22Rv1 (cell line): Measurements from ENCODE around the gene RACK1.

Source experiments
- H3K27ac ChIP-seq: fragments of 450-650 bp; 2 replicates; pipeline ENCODE4 v1.5.1; 2017
- ZFX ChIP-seq: fragments of 450-650 bp; IDR thresholded peaks from 2 replicates; pipeline ENCODE4 v1.6.1; 2017; ENCODE audit warnings: antibody characterized with exemption, borderline replicate concordance
- TF ChIP-seq, protein P1 (sequence below): fragments of 450-650 bp; IDR thresholded peaks from 2 replicates; pipeline ENCODE4 v1.5.1; 2017; ENCODE audit warnings: mild to moderate bottlenecking

Gene RACK1

GRCh38 chr5:181200816-181201215 lies 42.9 kb downstream of the RACK1 start:
- TF ChIP-seq, protein P1, sequence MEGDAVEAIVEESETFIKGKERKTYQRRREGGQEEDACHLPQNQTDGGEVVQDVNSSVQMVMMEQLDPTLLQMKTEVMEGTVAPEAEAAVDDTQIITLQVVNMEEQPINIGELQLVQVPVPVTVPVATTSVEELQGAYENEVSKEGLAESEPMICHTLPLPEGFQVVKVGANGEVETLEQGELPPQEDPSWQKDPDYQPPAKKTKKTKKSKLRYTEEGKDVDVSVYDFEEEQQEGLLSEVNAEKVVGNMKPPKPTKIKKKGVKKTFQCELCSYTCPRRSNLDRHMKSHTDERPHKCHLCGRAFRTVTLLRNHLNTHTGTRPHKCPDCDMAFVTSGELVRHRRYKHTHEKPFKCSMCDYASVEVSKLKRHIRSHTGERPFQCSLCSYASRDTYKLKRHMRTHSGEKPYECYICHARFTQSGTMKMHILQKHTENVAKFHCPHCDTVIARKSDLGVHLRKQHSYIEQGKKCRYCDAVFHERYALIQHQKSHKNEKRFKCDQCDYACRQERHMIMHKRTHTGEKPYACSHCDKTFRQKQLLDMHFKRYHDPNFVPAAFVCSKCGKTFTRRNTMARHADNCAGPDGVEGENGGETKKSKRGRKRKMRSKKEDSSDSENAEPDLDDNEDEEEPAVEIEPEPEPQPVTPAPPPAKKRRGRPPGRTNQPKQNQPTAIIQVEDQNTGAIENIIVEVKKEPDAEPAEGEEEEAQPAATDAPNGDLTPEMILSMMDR: no peak
- TF ChIP-seq ZFX: no peak
- no peak overlapping the region for H3K27ac ChIP-seq

GRCh38 chr5:181199881-181200638 lies 43.6 kb downstream of the RACK1 start:
- TF ChIP-seq ZFX: no peak
- TF ChIP-seq, protein P1: no peak
- H3K27ac ChIP-seq: no peak overlapping the region

DNA sequence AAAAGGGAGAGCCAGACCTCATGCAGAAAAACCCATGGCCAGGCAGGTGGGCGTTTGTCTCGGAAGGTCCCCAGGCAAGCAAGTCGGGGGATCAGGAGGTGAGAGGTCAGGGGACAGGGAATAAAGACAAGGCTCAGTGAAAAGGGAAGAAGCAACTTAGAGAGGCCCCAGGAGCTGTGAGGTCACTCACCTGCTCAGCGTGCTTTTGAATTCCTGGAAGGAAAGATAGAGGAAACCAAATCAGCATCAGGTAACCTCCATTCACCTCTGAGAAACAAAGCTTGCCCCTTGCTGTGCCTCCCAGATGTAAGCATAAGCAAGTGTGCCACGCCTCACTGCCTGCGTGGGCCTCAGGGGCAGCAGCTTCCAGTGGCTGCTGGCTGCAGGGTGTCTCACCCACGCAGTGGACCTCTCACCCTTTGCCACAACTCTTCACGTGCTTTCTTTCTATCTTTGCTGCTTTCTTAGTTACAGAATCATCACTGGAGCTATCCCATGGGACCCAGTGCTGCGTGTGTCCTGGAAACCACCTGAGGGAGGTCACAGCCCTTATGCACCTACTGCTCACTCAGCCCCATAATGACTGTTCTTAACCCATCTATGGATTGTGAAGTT lies 44.7 kb downstream of the RACK1 start:
- H3K27ac ChIP-seq: no peak overlapping the region
- TF ChIP-seq, protein P1: no peak
- TF ChIP-seq ZFX: no peak

DNA sequence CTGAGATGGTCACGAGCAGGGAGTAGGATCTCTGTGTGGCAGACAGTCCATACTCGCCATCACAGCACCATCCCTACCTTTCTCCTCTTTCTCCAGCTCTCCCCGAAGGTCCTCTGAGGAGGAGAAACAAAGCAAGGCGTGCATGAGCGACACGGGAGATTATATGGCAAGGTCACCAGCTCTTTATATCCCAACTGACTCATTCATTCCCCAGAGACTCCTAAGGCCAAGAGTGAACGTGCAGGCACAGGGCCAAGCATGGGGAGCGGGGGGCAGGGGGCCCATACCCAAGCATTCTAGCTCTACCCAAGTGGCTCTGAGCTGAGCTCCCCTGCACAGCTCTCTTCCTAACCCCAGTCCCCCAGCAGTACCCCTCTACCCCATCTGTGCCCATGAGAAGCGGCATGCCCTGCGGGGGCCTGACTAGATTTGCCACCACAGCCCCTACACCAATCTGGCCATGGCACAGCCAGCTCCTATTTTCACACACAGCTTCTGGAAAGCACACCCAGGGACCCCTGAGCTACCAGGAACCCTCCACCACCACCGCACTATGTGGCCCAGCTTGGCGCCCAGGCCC lies 45.5 kb downstream of the RACK1 start:
- no peak overlapping the region for H3K27ac ChIP-seq
- TF ChIP-seq ZFX: no peak
- TF ChIP-seq, protein P1: no peak

GRCh38 chr5:181197326-181197951 lies 46.3 kb downstream of the RACK1 start:
- no peak for TF ChIP-seq ZFX
- TF ChIP-seq, protein P1: no peak
- H3K27ac ChIP-seq: no peak overlapping the region

- no peak overlapping the region for H3K27ac ChIP-seq
- TF ChIP-seq ZFX: no peak
- TF ChIP-seq, protein P1: no peak
Observed at GRCh38 chr5:181195249-181195761, 48.4 kb downstream of the RACK1 start.
